GM12873 (cell line): ENCODE data around the gene HES4.

Experiments used
- CTCF ChIP-seq: IDR thresholded peaks from 2 replicates; pipeline ENCODE4 v1.5.1; 2012; ENCODE audit warnings: low read depth, mild to moderate bottlenecking, moderate library complexity, low read length, control low read depth; ENCODE audit not compliant: insufficient read depth; ENCODE audit errors: missing control alignments

HES4 gene

GRCh38 chr1:972726-973458, 27.0 kb downstream of the HES4 start:
- TF ChIP-seq CTCF, result no peak

DNA sequence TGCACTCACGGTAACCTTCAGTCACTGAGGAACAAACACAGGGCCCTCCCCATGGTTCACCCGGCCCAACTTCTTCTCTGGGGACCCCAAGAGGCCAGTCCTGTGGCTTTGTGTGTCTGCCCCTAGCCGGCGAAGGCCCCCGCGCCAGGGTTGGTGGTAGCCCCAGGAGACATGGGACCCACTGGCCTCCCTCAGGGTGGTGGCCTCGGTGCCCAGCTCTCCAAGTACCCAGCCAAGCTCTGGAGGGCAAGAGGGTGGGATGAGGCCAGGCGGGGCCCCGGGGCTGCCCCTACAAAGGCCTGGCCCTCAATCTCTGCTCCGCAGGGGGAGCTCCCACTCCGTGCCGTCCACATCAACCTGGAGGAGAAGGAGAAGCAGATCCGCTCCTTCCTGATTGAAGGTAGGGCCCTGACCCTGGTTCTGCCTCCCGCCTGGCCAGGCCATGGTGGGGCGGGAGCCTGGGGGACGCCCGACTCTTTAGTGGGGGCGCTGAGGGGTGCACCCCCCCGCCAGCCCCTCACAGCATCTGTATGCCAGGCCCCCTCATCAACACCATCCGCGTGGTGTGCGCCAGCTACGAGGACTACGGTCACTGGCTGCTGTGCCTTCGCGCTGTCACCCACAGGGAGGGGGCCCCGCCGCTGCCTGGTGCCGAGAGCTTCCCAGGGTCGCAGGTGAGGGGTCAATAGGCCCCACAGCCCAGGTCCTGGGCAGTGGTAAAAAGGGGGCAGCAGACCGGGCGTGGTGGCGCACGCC, 28.0 kb downstream of the HES4 start:
- no peak for TF ChIP-seq CTCF

- no peak for TF ChIP-seq CTCF
Observed at GRCh38 chr1:970973-971730, 28.7 kb downstream of the HES4 start.

DNA sequence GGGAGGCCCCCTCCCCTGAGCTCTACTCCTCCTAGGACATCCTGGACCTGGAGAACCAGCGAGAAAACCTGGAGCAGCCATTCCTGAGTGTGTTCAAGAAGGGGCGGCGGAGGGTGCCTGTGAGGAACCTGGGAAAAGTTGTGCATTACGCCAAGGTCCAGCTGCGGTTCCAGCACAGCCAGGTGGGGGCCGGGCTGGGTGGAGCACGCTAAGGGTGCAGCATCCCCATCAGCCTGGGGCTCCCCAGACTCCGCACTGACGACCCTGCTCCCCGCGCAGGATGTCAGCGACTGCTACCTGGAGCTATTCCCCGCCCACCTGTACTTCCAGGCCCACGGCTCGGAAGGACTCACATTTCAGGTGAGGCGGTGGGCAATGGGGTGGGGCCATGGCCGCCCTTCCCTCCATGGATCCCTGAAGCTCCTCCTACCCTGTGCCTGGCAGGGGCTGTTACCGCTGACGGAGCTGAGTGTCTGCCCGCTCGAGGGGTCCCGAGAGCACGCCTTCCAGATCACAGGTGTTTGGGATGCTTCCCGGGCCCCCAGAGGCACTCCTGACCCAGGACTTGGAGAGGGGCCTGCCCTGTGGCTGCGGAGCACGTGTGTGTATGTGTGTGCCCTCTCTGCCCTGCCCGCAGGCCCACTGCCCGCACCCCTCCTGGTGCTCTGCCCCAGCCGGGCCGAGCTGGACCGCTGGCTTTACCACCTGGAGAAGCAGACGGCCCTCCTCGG, 29.5 kb downstream of the HES4 start:
- no peak for TF ChIP-seq CTCF

DNA sequence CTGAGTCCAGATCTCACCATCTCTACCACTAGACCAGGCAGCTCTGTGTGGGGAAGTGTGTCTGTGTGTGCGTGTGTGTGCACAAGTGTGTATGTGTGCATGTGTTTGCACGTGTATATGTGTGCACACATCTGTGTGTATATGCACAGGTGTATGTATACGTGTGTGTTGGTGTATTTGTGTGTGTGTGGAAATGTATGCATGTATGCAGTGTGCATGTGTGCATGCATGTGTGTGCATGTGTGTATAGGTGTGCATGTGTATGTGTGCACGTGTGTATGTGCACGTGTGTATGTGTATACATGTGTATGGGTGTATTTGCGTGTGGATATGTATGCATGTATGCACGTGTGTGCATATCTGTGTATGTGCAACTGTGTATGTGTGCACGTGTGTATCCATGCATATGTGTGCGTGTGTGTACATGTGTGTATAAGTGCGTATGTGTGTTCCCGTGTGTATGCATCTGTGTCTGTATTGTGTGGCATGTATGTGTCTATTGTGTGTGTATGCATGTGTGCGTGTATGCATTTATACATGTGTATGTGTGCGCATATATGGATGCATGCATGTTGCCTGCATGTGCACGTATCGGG, 30.5 kb downstream of the HES4 start:
- no peak for TF ChIP-seq CTCF

DNA sequence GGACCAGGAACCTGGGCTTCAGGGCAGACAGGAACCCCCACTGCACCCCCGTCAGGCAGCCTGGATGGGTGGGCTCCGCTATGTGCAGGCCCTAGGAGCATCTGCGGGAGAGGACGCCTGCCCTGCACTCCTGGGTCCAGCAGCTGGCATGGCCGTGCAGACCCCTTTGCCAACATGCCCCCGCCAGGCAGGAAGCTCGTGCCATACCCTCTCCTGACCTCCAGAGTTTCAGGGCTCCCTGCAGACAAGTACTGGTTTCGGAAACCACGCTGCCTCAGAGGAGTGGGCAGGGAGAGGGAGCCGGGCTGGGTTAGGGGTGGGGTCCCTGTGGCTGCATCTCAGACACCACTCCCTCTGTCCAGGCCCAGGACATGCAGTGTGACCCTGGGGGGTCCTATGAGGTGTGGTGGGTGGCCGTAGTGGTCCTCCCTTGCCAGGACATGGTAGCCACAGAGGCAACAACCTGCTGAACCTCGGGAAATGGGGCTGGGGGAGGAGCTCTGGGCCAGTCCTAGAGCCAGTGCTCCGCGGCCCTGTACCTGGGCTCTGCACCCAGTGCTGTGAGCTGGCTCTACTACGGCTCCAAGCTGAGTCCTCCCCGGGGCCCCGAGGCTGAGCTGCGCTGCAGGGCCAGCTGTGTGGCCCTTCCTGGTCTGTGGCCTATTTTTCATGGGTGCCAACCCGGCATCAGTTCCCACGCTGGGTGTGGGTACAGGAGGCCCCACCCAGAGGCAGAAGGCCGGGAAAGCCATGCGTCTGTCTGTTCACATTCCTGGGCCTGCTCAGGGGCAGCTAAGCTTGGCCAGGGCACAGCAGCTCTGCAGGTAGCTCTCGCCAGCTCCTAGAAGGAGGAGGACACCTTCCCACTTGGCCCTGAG, 32.2 kb downstream of the HES4 start:
- TF ChIP-seq CTCF, result no peak
